Measurements from ENCODE around the gene ZDHHC14.

The ZDHHC14 gene

DNA sequence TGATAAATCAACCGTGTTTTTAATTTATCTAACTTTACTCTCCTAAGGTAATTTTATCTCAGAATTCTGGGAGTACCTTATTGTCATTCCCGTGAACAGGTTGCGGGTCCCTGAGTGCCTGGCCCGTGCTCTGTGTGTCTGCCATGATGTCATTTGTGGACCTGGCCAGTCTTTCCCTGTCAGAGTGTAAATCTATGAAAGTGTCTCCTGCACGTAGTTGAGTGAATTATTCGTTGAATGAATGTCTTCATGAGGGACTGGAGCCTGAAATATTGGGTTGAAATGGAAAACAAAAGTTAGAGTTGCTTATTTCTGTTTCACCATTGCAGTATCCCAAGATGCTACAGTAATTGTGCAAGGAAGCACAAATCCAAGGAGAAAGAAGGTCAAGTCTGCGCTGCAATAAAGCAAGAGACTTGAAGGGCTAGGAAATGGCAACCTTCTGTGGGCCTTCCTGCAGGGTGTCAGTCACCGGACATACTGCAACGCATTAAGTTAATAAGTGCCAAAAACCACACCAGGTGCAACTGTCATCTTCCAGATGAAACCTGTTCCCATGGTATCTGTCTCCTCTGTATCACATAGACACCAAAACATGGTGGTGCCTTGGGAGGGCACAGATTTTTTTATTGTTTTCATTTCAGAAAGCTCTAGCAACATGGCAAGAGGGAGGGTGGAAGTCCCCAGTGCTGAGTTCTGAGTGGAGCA lies 135.5 kb downstream of the ZDHHC14 start:
- DNase-seq (ENCODE audit: low read depth) = no peak

GRCh38 chr6:157517601-157518359 lies 136.8 kb downstream of the ZDHHC14 start:
- no peak for DNase-seq (ENCODE audit: low read depth)

- no peak for DNase-seq (ENCODE audit: low read depth)
These were observed 137.6 kb downstream of the ZDHHC14 start for GRCh38 chr6:157518397-157519250.

DNA sequence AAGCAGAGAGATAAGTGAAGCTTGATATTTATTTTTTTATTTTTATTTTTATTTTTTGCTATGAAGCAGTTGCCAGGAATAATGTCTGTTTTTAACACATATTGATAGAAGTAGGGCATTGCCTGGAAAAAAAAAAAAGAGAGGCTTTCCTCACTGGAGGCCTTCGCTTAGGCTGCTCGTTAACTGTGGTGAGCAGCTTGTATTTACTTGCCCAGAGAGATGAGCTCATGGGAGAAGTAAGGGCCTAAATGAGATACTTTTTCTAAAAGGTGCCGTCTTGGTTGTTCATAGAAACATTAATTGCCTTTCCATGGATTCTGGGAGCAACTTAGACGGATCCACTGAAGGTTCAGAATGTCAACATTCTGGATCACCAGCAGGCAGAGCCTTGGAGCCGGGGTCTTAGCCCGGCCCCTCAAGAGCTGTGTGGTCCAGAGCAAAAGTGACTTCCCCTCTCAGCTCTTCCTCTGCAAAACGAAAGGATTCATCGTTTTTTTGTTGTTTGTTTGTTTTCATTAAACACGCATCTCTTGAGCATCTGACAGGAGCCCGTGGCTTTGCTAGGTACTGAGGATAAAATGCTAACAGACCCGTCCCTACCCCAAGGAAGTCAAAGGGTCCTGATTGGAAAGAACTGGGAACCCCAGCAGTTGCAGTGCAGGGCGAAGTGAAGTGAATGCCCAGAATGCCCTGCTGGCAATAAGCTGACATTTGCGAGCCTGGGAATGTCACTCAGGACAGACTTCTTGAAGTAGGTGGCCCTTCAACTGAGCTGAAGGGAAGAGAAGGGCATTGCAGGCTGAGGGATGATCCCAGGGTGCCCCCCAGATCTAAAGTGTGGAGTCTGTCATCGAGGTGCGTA lies 138.5 kb downstream of the ZDHHC14 start:
- no peak for DNase-seq (ENCODE audit: low read depth)

GRCh38 chr6:157520117-157520406 lies 139.1 kb downstream of the ZDHHC14 start:
- no peak for DNase-seq (ENCODE audit: low read depth)

- no peak for DNase-seq (ENCODE audit: low read depth)
These were observed 139.8 kb downstream of the ZDHHC14 start for GRCh38 chr6:157520596-157521361.

DNA sequence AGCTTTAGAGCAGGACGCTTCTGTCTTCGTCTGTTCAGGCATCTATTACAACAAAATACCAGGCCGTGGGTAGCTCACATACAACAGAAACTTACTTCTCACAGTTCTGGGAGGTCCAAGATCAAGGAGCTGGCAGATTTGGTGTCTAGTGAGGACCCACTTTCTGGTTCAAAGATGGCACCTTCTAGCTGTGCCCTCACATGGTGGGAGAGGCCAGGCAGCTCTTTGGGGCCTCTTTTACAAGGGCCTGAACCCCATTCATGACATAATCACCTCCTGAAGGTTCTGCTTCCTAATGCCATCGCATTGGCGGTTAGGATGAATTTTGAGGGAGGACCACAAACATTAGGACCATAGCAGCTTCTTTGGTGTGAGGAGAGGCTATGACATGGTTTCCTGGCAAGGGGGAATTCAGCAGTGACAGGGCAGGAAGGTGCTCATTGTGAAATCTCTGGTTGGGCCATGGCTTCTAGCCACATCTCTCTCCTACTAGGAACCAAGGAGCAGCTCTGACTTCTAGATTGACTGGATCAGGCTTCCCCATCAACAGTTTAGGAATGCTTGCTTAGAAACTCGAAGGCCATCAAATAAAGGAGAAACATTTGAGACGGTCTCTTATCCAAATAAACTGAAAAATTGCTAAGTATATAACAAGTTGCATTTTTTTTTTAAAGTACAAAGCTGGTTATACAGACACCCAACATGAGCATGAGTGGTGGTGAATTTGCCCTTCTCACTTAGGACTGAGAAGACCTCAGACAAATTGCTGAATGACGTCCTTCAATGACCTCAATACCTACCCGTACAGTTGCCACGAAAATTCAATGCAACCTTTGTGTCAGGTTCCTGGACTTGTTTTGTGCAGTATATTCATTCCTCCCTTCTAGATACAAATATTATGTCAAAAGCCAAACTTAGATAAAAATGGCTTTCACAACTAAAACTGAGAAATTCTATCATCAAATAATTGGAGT lies 140.7 kb downstream of the ZDHHC14 start:
- no peak for DNase-seq (ENCODE audit: low read depth)

GRCh38 chr6:157522472-157522871 lies 141.5 kb downstream of the ZDHHC14 start:
- no peak for DNase-seq (ENCODE audit: low read depth)

DNA sequence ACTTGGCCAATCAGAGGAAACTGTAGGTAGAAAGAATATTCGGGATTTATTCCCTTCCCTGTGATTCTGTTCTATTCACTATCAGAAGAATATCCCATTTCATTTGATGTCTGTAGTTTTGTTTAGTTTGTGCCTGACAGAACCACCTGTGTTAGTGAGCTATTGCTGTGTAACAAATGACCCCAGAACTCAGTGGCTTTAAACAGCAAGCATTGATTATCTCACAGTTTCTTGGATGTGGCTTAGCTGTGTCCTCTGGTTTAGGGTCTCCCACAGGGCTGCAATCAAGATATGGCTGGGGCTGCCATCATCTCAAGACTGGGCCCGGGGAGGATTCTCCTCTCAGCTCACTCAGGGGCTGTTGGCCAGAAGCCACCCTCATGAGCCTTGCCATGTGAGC lies 143.7 kb downstream of the ZDHHC14 start:
- DNase-seq (ENCODE audit: low read depth) = no peak

DNA sequence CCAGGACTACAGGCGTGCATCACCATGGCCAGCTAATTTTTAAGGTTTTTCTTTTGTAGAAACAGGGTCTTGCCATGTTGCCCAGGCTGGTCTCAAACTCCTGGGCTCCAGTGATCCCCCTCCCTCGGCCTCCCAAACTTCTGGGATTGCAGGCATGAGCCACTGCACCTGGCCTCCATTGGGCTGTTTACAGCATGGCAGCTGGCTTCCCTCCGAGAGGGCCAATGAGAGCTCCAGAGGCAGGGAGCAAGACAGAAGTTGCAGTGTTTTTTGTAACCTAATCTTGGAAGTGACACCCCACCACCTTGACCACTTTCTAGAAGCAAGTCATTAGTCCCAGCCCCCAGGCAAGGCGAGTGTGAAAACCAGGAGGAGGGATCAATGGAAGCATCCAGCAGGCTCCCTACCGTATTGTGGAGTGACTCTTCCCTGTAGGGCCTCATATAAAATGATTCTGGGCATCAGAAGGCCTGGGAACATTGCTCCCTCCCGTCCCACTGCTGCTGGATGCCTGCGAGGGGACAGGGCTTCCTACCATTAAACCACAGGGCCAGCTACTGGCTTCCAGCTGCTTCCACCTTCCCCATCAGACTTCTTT lies 144.4 kb downstream of the ZDHHC14 start:
- no peak for DNase-seq (ENCODE audit: low read depth)

DNA sequence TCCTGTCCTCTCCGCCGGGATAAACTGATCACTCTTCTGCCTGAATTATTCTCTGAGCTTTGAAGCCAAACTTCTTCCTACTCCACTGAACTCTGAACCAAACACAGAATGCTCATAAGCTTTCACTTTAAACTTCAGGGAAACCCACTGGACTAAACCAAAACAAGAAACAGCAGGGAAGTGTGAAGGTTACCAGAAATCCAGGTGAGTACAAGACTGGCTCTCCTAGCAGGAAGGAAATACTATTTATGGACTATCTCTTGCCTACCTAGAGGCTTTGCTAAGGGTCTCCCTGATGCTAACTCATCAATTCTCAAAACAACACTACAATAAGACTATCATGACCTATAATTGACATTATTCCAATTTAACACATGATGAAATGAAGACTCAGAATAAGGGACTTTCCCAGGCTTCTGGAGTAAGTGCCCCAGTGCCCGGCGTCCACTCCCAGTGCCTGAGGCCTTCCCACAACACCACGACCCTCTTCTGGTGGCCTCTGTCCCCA lies 145.0 kb downstream of the ZDHHC14 start:
- no peak for DNase-seq (ENCODE audit: low read depth)

GRCh38 chr6:157527471-157527907 lies 146.5 kb downstream of the ZDHHC14 start:
- DNase-seq (ENCODE audit: low read depth) = no peak

- no peak for DNase-seq (ENCODE audit: low read depth)
These were observed 148.1 kb downstream of the ZDHHC14 start for GRCh38 chr6:157528931-157529653.

DNA sequence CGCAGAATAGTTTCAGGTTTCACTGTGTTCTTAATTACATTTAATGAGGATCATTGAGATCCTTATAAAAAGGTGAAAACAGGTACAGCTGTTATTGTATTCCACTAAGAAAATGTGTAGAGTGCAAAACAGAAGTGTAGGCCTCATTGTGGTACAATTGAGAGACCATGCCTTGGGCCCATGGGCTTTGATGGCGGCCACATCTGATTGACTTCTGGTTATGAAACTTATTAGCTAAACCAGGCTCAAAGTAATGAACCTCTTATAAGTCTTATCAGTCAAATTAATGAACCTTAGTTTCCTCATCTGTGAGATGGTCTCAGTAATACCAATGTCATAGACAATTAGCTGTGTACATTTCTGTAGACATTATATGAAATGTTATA lies 148.7 kb downstream of the ZDHHC14 start:
- no peak for DNase-seq (ENCODE audit: low read depth)

DNA sequence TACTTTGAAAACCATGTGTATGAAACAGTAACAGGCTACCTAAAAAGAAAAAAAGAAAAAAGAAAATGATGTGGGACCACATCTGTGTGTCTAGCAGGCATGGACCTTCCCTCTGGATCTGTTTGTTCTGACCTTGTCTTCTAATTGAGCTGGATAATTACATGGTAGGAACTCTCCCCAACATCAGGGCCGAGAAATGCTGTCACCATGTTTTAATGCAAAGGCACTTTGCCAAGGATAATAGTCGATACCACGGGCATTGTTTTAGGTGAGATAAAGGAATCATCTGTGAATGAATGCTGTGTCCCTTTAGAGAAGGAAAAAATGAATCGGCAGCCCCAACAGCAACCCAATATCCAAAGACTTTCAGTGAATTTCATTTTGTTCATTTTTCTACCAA lies 149.1 kb downstream of the ZDHHC14 start:
- DNase-seq (ENCODE audit: low read depth) = no peak

- no peak for DNase-seq (ENCODE audit: low read depth)
These were observed 149.8 kb downstream of the ZDHHC14 start for GRCh38 chr6:157530724-157531168.

DNA sequence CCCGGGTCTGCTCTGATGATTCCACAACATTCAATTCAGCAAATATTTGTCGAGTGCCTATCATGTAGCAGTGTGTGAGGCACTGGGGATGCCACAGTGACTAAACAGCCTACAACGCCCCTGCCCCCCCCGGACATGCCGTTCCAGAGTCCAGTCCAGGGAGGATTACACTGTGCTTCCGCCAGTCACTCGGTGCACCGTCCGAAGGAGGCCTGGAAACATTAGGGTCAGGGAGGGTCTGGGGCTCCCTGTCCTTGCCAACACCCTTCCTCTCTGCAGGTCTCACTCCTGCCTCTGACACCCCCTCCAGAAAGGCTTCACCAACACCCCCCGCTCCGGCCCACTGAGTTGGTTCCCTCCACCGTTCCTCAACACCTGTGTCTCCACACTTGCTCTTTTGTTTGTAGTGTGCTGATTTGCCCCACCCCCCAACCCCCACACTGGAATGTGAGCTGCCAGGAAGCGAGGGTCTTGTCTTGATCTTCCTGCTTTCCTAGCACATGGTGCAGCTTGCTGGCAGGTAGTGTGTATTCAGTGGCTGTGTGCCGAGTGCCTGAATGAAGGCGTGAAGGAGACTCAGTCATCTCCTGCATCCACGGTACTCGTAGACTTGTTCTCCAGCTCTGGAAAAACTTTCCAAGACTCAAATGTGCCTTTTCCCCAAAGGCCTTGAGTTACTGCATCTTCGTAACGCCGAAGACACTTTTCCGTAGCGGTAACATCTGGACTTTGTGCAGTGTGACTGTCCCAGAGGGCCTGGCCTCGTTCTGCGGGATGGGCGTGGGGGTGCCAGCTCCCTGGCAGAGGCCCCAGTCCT lies 150.4 kb downstream of the ZDHHC14 start:
- DNase-seq (ENCODE audit: low read depth) = no peak

DNA sequence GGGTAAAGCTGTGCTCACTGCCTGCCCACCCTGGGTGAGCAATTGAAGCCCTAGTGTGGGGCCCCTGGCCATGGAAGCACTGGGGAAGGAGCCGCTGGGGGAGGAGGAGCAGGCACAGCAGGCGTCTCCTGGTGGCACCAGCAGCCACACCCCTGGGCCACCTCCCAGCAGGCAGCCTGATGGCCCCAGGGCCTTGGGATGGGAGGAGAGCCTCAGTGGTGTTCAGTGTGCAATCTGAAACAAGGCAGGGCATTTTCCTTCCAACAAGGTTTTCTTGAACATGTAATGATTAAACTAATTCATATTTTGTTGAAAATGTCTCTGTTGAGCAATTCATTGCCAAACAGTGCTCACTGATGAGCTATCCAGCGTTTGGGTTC lies 151.0 kb downstream of the ZDHHC14 start:
- DNase-seq (ENCODE audit: low read depth) = no peak

Measured in stimulated activated CD8-positive, alpha-beta memory T cell treated with anti-CD3 and anti-CD28 coated beads, Interleukin-12 subunit alpha, Interleukin-12 subunit beta, amount 100 ng/mL, for 4 hours (primary cell).